Stomach (tissue), 9 donors: Measurements from ENCODE around the gene WDR20. TPM values are rescaled to one million over a fixed set of nuclear protein-coding genes. Genes with fewer than 3 reads are reported as not detected.

Experiments
- DNase-seq, 2 donors: peaks; one replicate each; pipeline versions ENCODE4 v3.0.0 to v3.0.0-alpha.2; 2013 to 2019
- H3K27ac ChIP-seq, 5 donors: fragments of 200-600 bp in 4 of 5; sonication (generic) in 4 of 5; one replicate each; pipeline ENCODE4 v1.5.1; 2013 to 2019; ENCODE audit warnings: mild to moderate bottlenecking in 1 of 5, moderate library complexity in 1 of 5
- H3K27me3 ChIP-seq, 3 donors: fragments of 200-600 bp; sonication (generic); one replicate each; pipeline ENCODE4 v1.5.1; 2017 to 2019; ENCODE audit warnings: mixed run types in 1 of 3
- H3K36me3 ChIP-seq, 4 donors: fragments of 200-600 bp; sonication (generic); 1 replicate in 3 of 4; 2 replicates in 1 of 4; pipeline ENCODE4 v1.5.1; 2016 to 2019
- H3K4me1 ChIP-seq, 4 donors: fragments of 200-600 bp; sonication (generic); one replicate each; pipeline ENCODE4 v1.5.1; 2016 to 2019
- H3K4me3 ChIP-seq, 4 donors: fragments of 200-600 bp; sonication (generic) in 3 of 4; one replicate each; pipeline ENCODE4 v1.5.1; 2016 to 2019; ENCODE audit warnings: mild to moderate bottlenecking in 1 of 4
- H3K9me3 ChIP-seq, 4 donors: fragments of 200-600 bp; sonication (generic); one replicate each; pipeline ENCODE4 v1.5.1; 2016 to 2019
- CTCF ChIP-seq, 7 experiments: fragments of 450-650 bp in 4 of 7; fragments of 200-600 bp in 3 of 7; sonication (generic) in 3 of 7; IDR thresholded peaks; one replicate each; pipeline ENCODE4 v1.5.1; 2016 to 2019; ENCODE audit warnings: antibody characterized with exemption in 7 of 7, control low read depth in 2 of 7, mild to moderate bottlenecking in 1 of 7
- EP300 ChIP-seq: sonication (generic); formaldehyde crosslinking; IDR thresholded peaks from one replicate; pipeline ENCODE4 v1.6.1; 2017; ENCODE audit warnings: antibody characterized with exemption
- POLR2A ChIP-seq, 4 donors: fragments of 450-650 bp; IDR thresholded peaks; one replicate each; pipeline ENCODE4 v1.6.1; 2016; ENCODE audit warnings: antibody characterized with exemption in 4 of 4, control low read depth in 2 of 4, mild to moderate bottlenecking in 1 of 4, moderate library complexity in 1 of 4
- POLR2AphosphoS5 ChIP-seq, 3 donors: sonication (generic); formaldehyde crosslinking; IDR thresholded peaks; one replicate each; pipeline ENCODE4 v1.6.1; 2016; ENCODE audit warnings: antibody characterized with exemption in 3 of 3
- WGBS, 5 donors: extraction: QIAGEN DNeasy Blood & Tissue Kit in 3 of 5; methylation state at CpG; one replicate each; pipeline versions ENCODE4 v1.1.5 to v1.1.7; 2013 to 2018; 5-methylcytosine and 5-hydroxymethylcytosine counted together
- intact Hi-C: fragments of 100-400 bp; cut with DNase I; formaldehyde crosslinking; loops from one replicate; pipeline ENCODE4 v1.15.1; 2023; ENCODE audit warnings: low total_unique reads
- polyA plus RNA-seq, 3 donors: library from polyadenylated mRNA; stranded (reverse); fragments of 200-250 nt; gene quantifications; one replicate each; pipeline ENCODE4 v1.2.3, GENCODE V29; 2013
- total RNA-seq, 5 donors: library from RNA; depleted of rRNA; stranded (reverse); fragments of >200 nt; gene quantifications; one replicate each; pipeline versions ENCODE4 v1.1.0 to v1.2.3, GENCODE V29; 2014 to 2016
- donor health status: healthy with polysubstance abuse.
- donor health status: Bipolar disorder and iron deficiency.
- donor health status: healthy.

Gene WDR20
- total and polyA plus RNA-seq, 8 donors: 8.2 to 44.2 (median 14.5) TPM

GRCh38 chr14:102255401-102256190 is 115.9 kb downstream of the WDR20 start:
- DNase-seq: peak in 1 of 2 donors; percentile 61
- H3K36me3 ChIP-seq: peaks cover 0 to 7% (median 3%) of the 10 kb centered on the region in 4 donors
- no peak overlapping the region for H3K4me3 ChIP-seq
- peak overlapping the region in 4 of 5 donors; percentile 55 to 73 (median 68) for H3K27ac ChIP-seq
- intact Hi-C loops: no loop called here
- H3K9me3 ChIP-seq: no peaks in the 10 kb centered on the region
- TF ChIP-seq POLR2A (IDR thresholded peaks at IDR 0.05) (no peak), POLR2AphosphoS5 (IDR thresholded peaks at IDR 0.05) (no peak), CTCF (IDR thresholded peaks at IDR 0.05) (no peak), EP300 (no peak)
- H3K4me1 ChIP-seq: peaks cover 0 to 10% (median 2%) of the 10 kb centered on the region in 4 donors
- no peaks in the 10 kb centered on the region for H3K27me3 ChIP-seq
- WGBS, 5 donors: 62 to 75% (median 71%) methylated on average over 8 to 9 of the region's 9 CpGs

GRCh38 chr14:102256716-102257115 is 117.0 kb downstream of the WDR20 start:
- 66 to 85% (median 78%) methylated on average over 9 of the region's 9 CpGs for WGBS, 5 donors
- H3K27me3 ChIP-seq: no peaks in the 10 kb centered on the region
- peaks cover 0 to 10% (median 2%) of the 10 kb centered on the region in 4 donors for H3K4me1 ChIP-seq
- peak overlapping the region in 1 of 5 donors; percentile 73 for H3K27ac ChIP-seq
- H3K36me3 ChIP-seq: no peaks in the 10 kb centered on the region
- no peak overlapping the region for H3K4me3 ChIP-seq
- intact Hi-C loops: no loop called here
- peak in 1 of 2 donors; percentile 27 for DNase-seq
- TF ChIP-seq CTCF (IDR thresholded peaks at IDR 0.05): no peak
- TF ChIP-seq EP300: no peak
- TF ChIP-seq POLR2A (IDR thresholded peaks at IDR 0.05): no peak
- no peak for TF ChIP-seq POLR2AphosphoS5 (IDR thresholded peaks at IDR 0.05)
- H3K9me3 ChIP-seq: no peaks in the 10 kb centered on the region

DNA sequence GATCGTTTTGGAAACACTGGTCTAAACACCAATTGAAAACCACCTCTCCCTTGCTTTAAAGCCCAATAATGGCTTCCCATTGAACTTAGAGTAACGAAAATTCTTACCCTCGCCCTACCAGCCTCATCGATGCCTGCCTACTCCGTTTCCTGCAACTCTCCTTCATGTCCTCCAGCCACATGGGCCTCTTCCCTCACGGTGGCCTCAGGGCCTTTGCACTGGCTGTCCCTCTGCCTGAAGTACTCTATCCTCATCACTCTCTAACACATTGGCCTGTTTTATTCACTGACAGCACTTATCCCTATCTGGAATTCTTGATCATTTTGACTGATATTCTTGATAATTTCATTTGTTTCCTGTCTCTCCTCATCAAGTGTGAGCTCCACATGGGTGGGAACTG is 118.4 kb downstream of the WDR20 start:
- Histone ChIP-seq H3K27me3 (no peaks in the 10 kb centered on the region), H3K4me3 (no peak overlapping the region), H3K27ac (no peak overlapping the region), H3K4me1 (peaks cover 0 to 15% (median 7%) of the 10 kb centered on the region in 4 donors), H3K9me3 (no peaks in the 10 kb centered on the region), H3K36me3 (no peaks in the 10 kb centered on the region)
- WGBS, 5 donors: 90 to 96% (median 93%) methylated on average over 6 of the region's 6 CpGs
- no peak for DNase-seq
- no peak for TF ChIP-seq POLR2AphosphoS5 (IDR thresholded peaks at IDR 0.05)
- TF ChIP-seq CTCF (IDR thresholded peaks at IDR 0.05): no peak
- no peak for TF ChIP-seq POLR2A (IDR thresholded peaks at IDR 0.05)
- no peak for TF ChIP-seq EP300
- intact Hi-C loops: no loop called here

Other genes with a start within 250 kb of the WDR20 start
- gene DYNC1H1, start 175.3 kb upstream of the WDR20 start, total RNA-seq: 100 to 1,000 TPM; 308 to 651 (median 392) TPM
- 100 to 1,000 TPM in 1 of 3 donors, 10 to 100 TPM in 2; 52.9 to 119 (median 56.4) TPM for gene DYNC1H1, start 175.3 kb upstream of the WDR20 start, polyA plus RNA-seq
- 100 to 1,000 TPM; 103 to 250 (median 213) TPM for gene HSP90AA1, start 52.9 kb upstream of the WDR20 start, total RNA-seq
- gene HSP90AA1, start 52.9 kb upstream of the WDR20 start, polyA plus RNA-seq: 100 to 1,000 TPM; 167 to 279 (median 236) TPM
- gene MOK, start 165.3 kb downstream of the WDR20 start, total RNA-seq: 10 to 100 TPM; 10.7 to 46.9 (median 19.3) TPM
- 10 to 100 TPM in 1 of 3 donors, 1 to 10 TPM in 2; 4.2 to 13.2 (median 9.8) TPM for gene MOK, start 165.3 kb downstream of the WDR20 start, polyA plus RNA-seq
- 100 to 1,000 TPM in 1 of 5 donors, 10 to 100 TPM in 3, 1 to 10 TPM in 1; 8.8 to 116 (median 15.8) TPM for gene ZNF839, start 179.8 kb downstream of the WDR20 start, total RNA-seq
- gene ZNF839, start 179.8 kb downstream of the WDR20 start, polyA plus RNA-seq: 10 to 100 TPM in 1 of 3 donors, 1 to 10 TPM in 2; 5.5 to 10.2 (median 5.9) TPM
- gene CINP, start 223.0 kb downstream of the WDR20 start, total RNA-seq: 10 to 100 TPM in 3 of 5 donors, 1 to 10 TPM in 1, under 1 TPM in 1; 0.29 to 56.2 (median 13.8) TPM
- 10 to 100 TPM; 38.7 to 65.5 (median 44.0) TPM for gene CINP, start 223.0 kb downstream of the WDR20 start, polyA plus RNA-seq
- 100 to 1,000 TPM in 1 of 5 donors, 10 to 100 TPM in 3, 1 to 10 TPM in 1; 9.8 to 110 (median 21.1) TPM for gene TECPR2, start 223.0 kb downstream of the WDR20 start, total RNA-seq
- 1 to 10 TPM; 2.6 to 5.9 (median 4.7) TPM for gene TECPR2, start 223.0 kb downstream of the WDR20 start, polyA plus RNA-seq